Measurements from ENCODE around the gene PYM1.
A peak's percentile ranks its signal among the peaks of the same experiment; 100 is the strongest.

Gene PYM1

GRCh38 chr12:55932551-55932910 lies 4.8 kb upstream of the PYM1 start:
- Histone ChIP-seq H3K27ac (ENCODE audit: extremely low read depth, low read depth, low read length) (no peak overlapping the region), H3K4me3 (ENCODE audit: low read depth, low read length) (peak overlapping the region; percentile 58), H3K4me1 (ENCODE audit: control insufficient read depth, insufficient read depth, low read length) (peaks cover 4% of the 10 kb centered on the region; the same call in 1 of the 2 replicates), H3K9me3 (ENCODE audit: control insufficient read depth, insufficient read depth, low read depth, low read length) (no peaks in the 10 kb centered on the region), H3K36me3 (ENCODE audit: control insufficient read depth in 2 of 2, insufficient read depth in 1 of 2, low read length in 2 of 2) (no peaks in the 10 kb centered on the region)
- TF ChIP-seq ZNF433 (tag by site-specific recombination; IDR thresholded peaks at IDR 0.05; ENCODE audit: low read depth) (no peak), ZNF768 (tag by site-specific recombination; IDR thresholded peaks at IDR 0.05) (no peak), BCL11A (tag by site-specific recombination; IDR thresholded peaks at IDR 0.05; ENCODE audit: low read depth) (no peak), ZNF660 (tag by site-specific recombination; IDR thresholded peaks at IDR 0.05) (no peak), ZNF175 (tag by site-specific recombination; IDR thresholded peaks at IDR 0.05) (no peak), ZSCAN4 (tag by site-specific recombination; IDR thresholded peaks at IDR 0.05) (peak; percentile 91), ZNF621 (tag by site-specific recombination; IDR thresholded peaks at IDR 0.05) (no peak), ZNF184 (tag by site-specific recombination; IDR thresholded peaks at IDR 0.05) (no peak), ZFHX2 (tag by site-specific recombination; conservative IDR thresholded peaks at IDR 0.05) (0 out of 2 replicates have a peak, but pooled peaks have one; percentile 29), ZNF324 (tag by site-specific recombination; IDR thresholded peaks at IDR 0.05) (peak; percentile 20; the same call in 1 of the 2 replicates), EGR2 (tag by site-specific recombination; IDR thresholded peaks at IDR 0.05; ENCODE audit: low read depth) (0 out of 2 replicates have a peak, but pooled peaks have one; percentile 7), ZBTB48 (tag by site-specific recombination; IDR thresholded peaks at IDR 0.05) (no peak), ZXDB (tag by site-specific recombination; IDR thresholded peaks at IDR 0.05) (no peak), SP7 (tag by site-specific recombination; IDR thresholded peaks at IDR 0.05) (no peak), ZSCAN16 (tag by site-specific recombination; IDR thresholded peaks at IDR 0.05) (no peak), ZNF677 (tag by site-specific recombination; IDR thresholded peaks at IDR 0.05) (no peak), ZNF391 (tag by site-specific recombination; IDR thresholded peaks at IDR 0.05; ENCODE audit: borderline replicate concordance, low read depth) (peak; percentile 68; the same call in 1 of the 2 replicates), ZNF837 (tag by site-specific recombination; IDR thresholded peaks at IDR 0.05) (no peak), ZNF266 (tag by site-specific recombination; IDR thresholded peaks at IDR 0.05; ENCODE audit: low read depth) (no peak), ZSCAN23 (tag by site-specific recombination; IDR thresholded peaks at IDR 0.05) (no peak)
- TF ChIP-seq, protein P1, sequence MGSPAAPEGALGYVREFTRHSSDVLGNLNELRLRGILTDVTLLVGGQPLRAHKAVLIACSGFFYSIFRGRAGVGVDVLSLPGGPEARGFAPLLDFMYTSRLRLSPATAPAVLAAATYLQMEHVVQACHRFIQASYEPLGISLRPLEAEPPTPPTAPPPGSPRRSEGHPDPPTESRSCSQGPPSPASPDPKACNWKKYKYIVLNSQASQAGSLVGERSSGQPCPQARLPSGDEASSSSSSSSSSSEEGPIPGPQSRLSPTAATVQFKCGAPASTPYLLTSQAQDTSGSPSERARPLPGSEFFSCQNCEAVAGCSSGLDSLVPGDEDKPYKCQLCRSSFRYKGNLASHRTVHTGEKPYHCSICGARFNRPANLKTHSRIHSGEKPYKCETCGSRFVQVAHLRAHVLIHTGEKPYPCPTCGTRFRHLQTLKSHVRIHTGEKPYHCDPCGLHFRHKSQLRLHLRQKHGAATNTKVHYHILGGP (tag by site-specific recombination; IDR thresholded peaks at IDR 0.05) = no peak
- CTCF ChIA-PET = interaction anchor here (0.5 to 1.8 kb wide), 5 partner anchors 10 to 195 kb away, joined by 3 to 8 read pairs (median 3); no protein-coding TSS in a partner anchor
- POLR2A ChIA-PET = interaction anchor here (0.5 to 2.1 kb wide), 4 partner anchors 36 to 216 kb away, joined by 3 to 13 read pairs (median 5); partner anchors contain the start of genes RAB5B and SUOX

- H3K9me3 ChIP-seq (ENCODE audit: control insufficient read depth, insufficient read depth, low read depth, low read length) = no peaks in the 10 kb centered on the region
- peak overlapping the region; percentile 58 for H3K4me3 ChIP-seq (ENCODE audit: low read depth, low read length)
- no peak overlapping the region; the same call in 1 of the 2 replicates for H3K27ac ChIP-seq (ENCODE audit: extremely low read depth, low read depth, low read length)
- H3K4me1 ChIP-seq (ENCODE audit: control insufficient read depth, insufficient read depth, low read length) = peaks cover 4% of the 10 kb centered on the region; the same call in 1 of the 2 replicates
- H3K36me3 ChIP-seq (ENCODE audit: control insufficient read depth in 2 of 2, insufficient read depth in 1 of 2, low read length in 2 of 2) = no peaks in the 10 kb centered on the region
- ChIA-PET POLR2A (interaction anchor here (0.5 to 2.1 kb wide), 4 partner anchors 42 to 217 kb away, joined by 3 to 13 read pairs (median 8); partner anchors contain the start of genes DNAJC14 and RAB5B), CTCF (interaction anchor here (0.6 to 1.3 kb wide), 4 partner anchors 9 to 194 kb away, joined by 3 to 5 read pairs (median 4); no protein-coding TSS in a partner anchor)
- TF ChIP-seq ZNF747 (tag by site-specific recombination; IDR thresholded peaks at IDR 0.05) (no peak), ZBTB8A (tag by site-specific recombination; IDR thresholded peaks at IDR 0.05) (peak; percentile 45; the same call in 1 of the 2 replicates), ZNF777 (tag by site-specific recombination; IDR thresholded peaks at IDR 0.05; ENCODE audit: borderline replicate concordance) (no peak), ZNF610 (tag by site-specific recombination; IDR thresholded peaks at IDR 0.05; ENCODE audit: borderline replicate concordance) (no peak), ZNF560 (tag by site-specific recombination; IDR thresholded peaks at IDR 0.05; ENCODE audit: borderline replicate concordance) (no peak), SP3 (tag by site-specific recombination; IDR thresholded peaks at IDR 0.05) (no peak), ZNF114 (tag by site-specific recombination; IDR thresholded peaks at IDR 0.05) (no peak), EGR2 (tag by site-specific recombination; IDR thresholded peaks at IDR 0.05; ENCODE audit: low read depth) (no peak)
- TF ChIP-seq, protein P2, sequence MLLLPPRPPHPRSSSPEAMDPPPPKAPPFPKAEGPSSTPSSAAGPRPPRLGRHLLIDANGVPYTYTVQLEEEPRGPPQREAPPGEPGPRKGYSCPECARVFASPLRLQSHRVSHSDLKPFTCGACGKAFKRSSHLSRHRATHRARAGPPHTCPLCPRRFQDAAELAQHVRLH (tag by site-specific recombination; IDR thresholded peaks at IDR 0.05) = no peak
Measured at GRCh38 chr12:55931780-55932550, 4.3 kb upstream of the PYM1 start.
